HG02852 (cell line): Measurements from ENCODE around the gene HAPLN2.
"Not testable (repeated sequence)": the region's sequence is repeated elsewhere in the genome, so short reads cannot be mapped to it uniquely, and the experiment has no call there.

ENCODE experiments used
- ATAC-seq: cut with Tn5 transposase; IDR thresholded peaks from one replicate; pipeline ENCODE4 v1.9.1; 2021; ENCODE audit warnings: mild to moderate bottlenecking, moderate library complexity; ENCODE audit not compliant: unreplicated experiment

Gene HAPLN2

GRCh38 chr1:156616463-156616862 is 2.8 kb upstream of the HAPLN2 start:
- no peak for ATAC-seq

GRCh38 chr1:156619582-156619955 is 354 bp downstream of the HAPLN2 start:
- no peak for ATAC-seq

- no peak for ATAC-seq
Measured at GRCh38 chr1:156622581-156623297, 3.5 kb downstream of the HAPLN2 start.

GRCh38 chr1:156623946-156624813 is 5.0 kb downstream of the HAPLN2 start:
- no peak for ATAC-seq

- ATAC-seq: no peak
Measured at GRCh38 chr1:156624814-156625435, 5.7 kb downstream of the HAPLN2 start.

GRCh38 chr1:156625436-156626078 is 6.3 kb downstream of the HAPLN2 start:
- ATAC-seq: no peak

- no peak for ATAC-seq
Measured at GRCh38 chr1:156626079-156626438, 6.8 kb downstream of the HAPLN2 start.

- ATAC-seq: no peak
Measured at GRCh38 chr1:156627313-156627880, 8.2 kb downstream of the HAPLN2 start.

- ATAC-seq: no peak
Measured at GRCh38 chr1:156629823-156630449, 10.7 kb downstream of the HAPLN2 start.

GRCh38 chr1:156631152-156631551 is 11.9 kb downstream of the HAPLN2 start:
- not testable (repeated sequence) for ATAC-seq

- ATAC-seq: no peak
Measured at GRCh38 chr1:156632355-156632754, 13.1 kb downstream of the HAPLN2 start.

GRCh38 chr1:156638189-156638985 is 19.2 kb downstream of the HAPLN2 start:
- ATAC-seq: no peak

GRCh38 chr1:156639601-156640101 is 20.4 kb downstream of the HAPLN2 start:
- ATAC-seq: no peak

GRCh38 chr1:156640842-156641706 is 21.9 kb downstream of the HAPLN2 start:
- no peak for ATAC-seq

GRCh38 chr1:156641761-156642264 is 22.6 kb downstream of the HAPLN2 start, which contains the start of gene BCAN:
Gene BCAN, plus strand, starts transcription at chr1:156642117. Its CDS starts 3,938 bp downstream, at chr1:156646055.
- ATAC-seq: no peak

GRCh38 chr1:156642265-156643048 is 23.2 kb downstream of the HAPLN2 start:
- ATAC-seq: no peak

GRCh38 chr1:156643049-156643777 is 24.0 kb downstream of the HAPLN2 start:
- ATAC-seq: no peak
